ENCODE results near the gene ORAI2. TPM values are rescaled to one million over a fixed set of nuclear protein-coding genes. Genes with fewer than 3 reads are reported as not detected.
"Not testable (repeated sequence)": the region's sequence is repeated elsewhere in the genome, so short reads cannot be mapped to it uniquely, and the experiment has no call there.

ORAI2 gene
- total RNA-seq: 10 to 100 TPM; 13.0 to 17.5 TPM
- long read RNA-seq, donor 1, full-length matches to known transcripts: 13 of 20 reads
- long read RNA-seq, donor 1, partial matches to known transcripts: 1 of 20 reads
- long read RNA-seq, donor 1, other reads (novel, unspliced or antisense): 6 of 20 reads
- long read RNA-seq, donor 2, full-length matches to known transcripts: 42 of 80 reads
- long read RNA-seq, donor 2, partial matches to known transcripts: 23 of 80 reads
- long read RNA-seq, donor 2, other reads (novel, unspliced or antisense): 15 of 80 reads

GRCh38 chr7:102433219-102434038 is at the start of gene ORAI2:
ORAI2 (plus strand) TSS chr7:102433575; CDS start chr7:102438957, 5,382 bp downstream.
- intact Hi-C loops (cut with DNase I): no loop called here
- peak; percentile 94 for DNase-seq (ENCODE audit: low spot score)

- intact Hi-C loops (cut with DNase I): no loop called here
- DNase-seq (ENCODE audit: low spot score): no peak
Observed at GRCh38 chr7:102387064-102387463, 46.3 kb upstream of the ORAI2 start.

- intact Hi-C loops (cut with DNase I): loop anchor here (2.0 kb wide), 2 partner anchors 105 to 109 kb away; no protein-coding TSS in a partner anchor
- DNase-seq (ENCODE audit: low spot score): no peak
Observed at GRCh38 chr7:102389810-102390209, 43.6 kb upstream of the ORAI2 start.

- intact Hi-C loops (cut with DNase I): loop anchor here in 1 of 2 donors (2.0 kb wide), 1 partner anchor 110 kb away; no protein-coding TSS in a partner anchor
- peak; percentile 93 for DNase-seq (ENCODE audit: low spot score)
Observed at GRCh38 chr7:102390697-102391484, 42.5 kb upstream of the ORAI2 start.

- no peak for DNase-seq (ENCODE audit: low spot score)
- intact Hi-C loops (cut with DNase I): no loop called here
Observed at GRCh38 chr7:102392330-102392729, 41.0 kb upstream of the ORAI2 start.

- intact Hi-C loops (cut with DNase I): no loop called here
- DNase-seq (ENCODE audit: low spot score): no peak
Observed at GRCh38 chr7:102393467-102393866, 39.9 kb upstream of the ORAI2 start.

GRCh38 chr7:102395592-102395872 is 37.8 kb upstream of the ORAI2 start:
- DNase-seq (ENCODE audit: low spot score): no peak
- intact Hi-C loops (cut with DNase I): no loop called here

- intact Hi-C loops (cut with DNase I): no loop called here
- peak; percentile 92 for DNase-seq (ENCODE audit: low spot score)
Observed at GRCh38 chr7:102395873-102396709, 37.3 kb upstream of the ORAI2 start, which contains the start of gene PRKRIP1. PRKRIP1 (plus strand) TSS chr7:102396363; CDS start chr7:102396412, 49 bp downstream.

- no peak for DNase-seq (ENCODE audit: low spot score)
- intact Hi-C loops (cut with DNase I): no loop called here
Observed at GRCh38 chr7:102396710-102397019, 36.7 kb upstream of the ORAI2 start.

GRCh38 chr7:102398543-102398942 is 34.8 kb upstream of the ORAI2 start:
- no peak for DNase-seq (ENCODE audit: low spot score)
- intact Hi-C loops (cut with DNase I): no loop called here

- intact Hi-C loops (cut with DNase I): no loop called here
- DNase-seq (ENCODE audit: low spot score): no peak
Observed at GRCh38 chr7:102400360-102400759, 33.0 kb upstream of the ORAI2 start.

GRCh38 chr7:102403563-102403962 is 29.8 kb upstream of the ORAI2 start:
- intact Hi-C loops (cut with DNase I): no loop called here
- no peak for DNase-seq (ENCODE audit: low spot score)

- no peak for DNase-seq (ENCODE audit: low spot score)
- intact Hi-C loops (cut with DNase I): no loop called here
Observed at GRCh38 chr7:102404005-102404861, 29.1 kb upstream of the ORAI2 start.

- not testable (repeated sequence) for DNase-seq (ENCODE audit: low spot score)
- intact Hi-C loops (cut with DNase I): loop anchor here in 1 of 2 donors (5.0 kb wide), 1 partner anchor 373 kb away; no protein-coding TSS in a partner anchor
Observed at GRCh38 chr7:102404862-102405188, 28.6 kb upstream of the ORAI2 start.

GRCh38 chr7:102407910-102408309 is 25.5 kb upstream of the ORAI2 start:
- intact Hi-C loops (cut with DNase I): loop anchor here in 1 of 2 donors (5.0 kb wide), 1 partner anchor 376 kb away; no protein-coding TSS in a partner anchor
- DNase-seq (ENCODE audit: low spot score): no peak

- DNase-seq (ENCODE audit: low spot score): not testable (repeated sequence)
- intact Hi-C loops (cut with DNase I): loop anchor here in 1 of 2 donors (5.0 kb wide), 1 partner anchor 376 kb away; no protein-coding TSS in a partner anchor
Observed at GRCh38 chr7:102408530-102408929, 24.8 kb upstream of the ORAI2 start.

- intact Hi-C loops (cut with DNase I): loop anchor here in 1 of 2 donors (5.0 kb wide), 1 partner anchor 377 kb away; no protein-coding TSS in a partner anchor
- DNase-seq (ENCODE audit: low spot score): no peak
Observed at GRCh38 chr7:102409340-102409739, 24.0 kb upstream of the ORAI2 start.

GRCh38 chr7:102410123-102410522 is 23.3 kb upstream of the ORAI2 start:
- DNase-seq (ENCODE audit: low spot score): no peak
- intact Hi-C loops (cut with DNase I): no loop called here

All from posterior vena cava (tissue), 2 donors.